ENCODE data around the gene DNMBP. TPM values are rescaled to one million over a fixed set of nuclear protein-coding genes. Genes with fewer than 3 reads are reported as not detected.
"Not testable (repeated sequence)": the region's sequence is repeated elsewhere in the genome, so short reads cannot be mapped to it uniquely, and the experiment has no call there.

DNMBP gene
- total RNA-seq, 2 experiments from 2014 or later: 4.1 to 4.4 TPM

DNA sequence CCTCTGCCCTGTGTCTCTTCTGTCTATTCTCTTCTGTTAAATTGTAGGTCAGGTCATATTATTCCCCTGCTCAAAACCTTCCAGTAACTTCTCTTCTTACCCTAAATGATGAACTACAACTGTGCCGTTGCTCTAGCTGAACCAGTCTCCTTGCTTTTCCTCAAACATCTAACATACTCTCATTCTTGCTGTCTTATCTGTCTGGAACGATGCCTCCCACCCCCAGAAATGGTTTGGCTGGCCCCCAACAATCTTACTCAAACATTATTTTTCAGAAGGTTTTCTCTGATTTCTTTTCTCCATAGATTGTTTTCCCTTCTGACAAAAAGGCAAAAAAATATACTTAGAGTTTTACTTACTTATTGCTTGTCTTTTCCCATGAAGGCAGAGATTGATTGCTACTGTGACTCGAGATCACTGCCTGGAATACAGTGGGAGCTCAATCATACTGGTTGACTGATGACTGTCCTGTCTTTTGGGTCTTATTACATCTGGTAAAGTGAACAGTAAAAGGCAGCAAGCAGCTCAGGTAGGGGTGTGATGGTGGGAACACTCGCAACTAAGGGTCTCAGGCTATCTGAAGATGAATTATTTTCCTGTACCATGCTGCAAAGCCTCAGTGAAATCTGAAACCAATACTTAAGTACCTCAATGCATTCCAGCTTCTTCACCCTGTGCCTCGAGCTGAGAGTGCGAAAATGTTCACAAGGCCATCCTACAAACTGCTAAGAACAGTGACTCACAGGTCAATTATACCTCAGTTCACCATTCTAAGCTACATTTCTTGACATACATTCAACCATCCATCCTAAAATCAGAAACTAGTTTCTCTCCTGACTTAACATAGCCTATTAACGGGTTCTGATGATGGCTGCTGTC lies 67.6 kb downstream of the DNMBP start:
- no peaks in the 10 kb centered on the region for H3K9me3 Mint-ChIP-seq (ENCODE audit: insufficient read depth)
- CTCF ChIA-PET: no interaction called here
- no peak for DNase-seq
- H3K4me1 Mint-ChIP-seq (ENCODE audit: low read depth): peaks cover 4% of the 10 kb centered on the region
- H3K27ac Mint-ChIP-seq: no peak overlapping the region
- H3K4me3 Mint-ChIP-seq: no peak overlapping the region
- no peaks in the 10 kb centered on the region for H3K36me3 Mint-ChIP-seq (ENCODE audit: low read depth)
- H3K27me3 Mint-ChIP-seq (ENCODE audit: low read depth): no peaks in the 10 kb centered on the region
- no peak for ATAC-seq
- POLR2A ChIA-PET: no interaction called here

DNA sequence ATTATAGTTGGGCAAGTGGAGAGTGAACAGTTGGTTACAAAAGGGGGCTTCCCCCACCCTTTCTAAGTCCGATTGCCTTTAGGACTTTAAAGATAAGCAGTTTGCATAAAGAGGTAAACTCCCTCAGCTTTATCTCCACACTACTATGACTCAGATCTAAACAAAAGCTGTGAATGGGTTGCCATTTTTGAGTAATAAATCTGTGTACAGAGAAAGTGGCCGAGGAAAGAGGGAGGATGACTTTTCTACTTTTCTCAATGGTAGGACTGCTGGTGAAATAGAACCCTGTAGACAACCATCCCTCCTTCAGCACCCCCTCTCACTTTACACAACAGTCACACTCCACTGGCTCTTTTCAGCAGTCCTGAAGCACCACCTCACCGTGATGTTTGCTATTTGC lies 71.2 kb downstream of the DNMBP start:
- CTCF ChIA-PET: interaction anchor here (1.1 kb wide), 1 partner anchor 107 kb away, joined by 3 read pairs; no protein-coding TSS in a partner anchor
- no peak for ATAC-seq

DNA sequence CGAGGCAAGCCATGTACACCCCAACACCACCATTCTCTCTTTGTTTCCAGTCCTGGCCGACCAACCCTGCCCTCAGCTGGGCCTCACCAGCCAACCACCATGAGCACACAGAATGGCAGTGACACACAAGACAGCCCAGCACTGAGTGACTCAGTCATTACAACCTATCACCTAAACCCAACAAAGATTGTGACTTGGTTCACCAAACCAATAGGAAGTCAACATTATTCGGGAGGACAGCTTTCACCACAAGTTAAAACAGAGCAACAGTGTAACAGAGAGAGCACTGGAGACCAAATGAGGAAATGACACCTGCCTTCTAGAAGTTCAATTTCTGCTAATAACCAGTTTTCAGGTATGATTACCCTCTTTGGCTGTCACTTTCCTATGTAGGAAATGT lies 72.1 kb downstream of the DNMBP start:
- Mint-ChIP-seq H3K4me1 (ENCODE audit: low read depth) (peaks cover 4% of the 10 kb centered on the region), H3K4me3 (no peak overlapping the region), H3K27me3 (ENCODE audit: low read depth) (no peaks in the 10 kb centered on the region), H3K9me3 (ENCODE audit: insufficient read depth) (no peaks in the 10 kb centered on the region), H3K27ac (no peak overlapping the region), H3K36me3 (ENCODE audit: low read depth) (no peaks in the 10 kb centered on the region)
- ATAC-seq (no peak), DNase-seq (no peak)
- ChIA-PET CTCF (interaction anchor here (1.1 kb wide), 1 partner anchor 108 kb away, joined by 3 read pairs; no protein-coding TSS in a partner anchor), POLR2A (no interaction called here)

More for the DNA sequence above, 71.2 kb downstream of the DNMBP start:
- Mint-ChIP-seq H3K4me1 (ENCODE audit: low read depth) (peaks cover 4% of the 10 kb centered on the region), H3K27me3 (ENCODE audit: low read depth) (no peaks in the 10 kb centered on the region), H3K9me3 (ENCODE audit: insufficient read depth) (no peaks in the 10 kb centered on the region), H3K27ac (no peak overlapping the region), H3K4me3 (no peak overlapping the region), H3K36me3 (ENCODE audit: low read depth) (no peaks in the 10 kb centered on the region)
- POLR2A ChIA-PET: no interaction called here
- no peak for DNase-seq

DNA sequence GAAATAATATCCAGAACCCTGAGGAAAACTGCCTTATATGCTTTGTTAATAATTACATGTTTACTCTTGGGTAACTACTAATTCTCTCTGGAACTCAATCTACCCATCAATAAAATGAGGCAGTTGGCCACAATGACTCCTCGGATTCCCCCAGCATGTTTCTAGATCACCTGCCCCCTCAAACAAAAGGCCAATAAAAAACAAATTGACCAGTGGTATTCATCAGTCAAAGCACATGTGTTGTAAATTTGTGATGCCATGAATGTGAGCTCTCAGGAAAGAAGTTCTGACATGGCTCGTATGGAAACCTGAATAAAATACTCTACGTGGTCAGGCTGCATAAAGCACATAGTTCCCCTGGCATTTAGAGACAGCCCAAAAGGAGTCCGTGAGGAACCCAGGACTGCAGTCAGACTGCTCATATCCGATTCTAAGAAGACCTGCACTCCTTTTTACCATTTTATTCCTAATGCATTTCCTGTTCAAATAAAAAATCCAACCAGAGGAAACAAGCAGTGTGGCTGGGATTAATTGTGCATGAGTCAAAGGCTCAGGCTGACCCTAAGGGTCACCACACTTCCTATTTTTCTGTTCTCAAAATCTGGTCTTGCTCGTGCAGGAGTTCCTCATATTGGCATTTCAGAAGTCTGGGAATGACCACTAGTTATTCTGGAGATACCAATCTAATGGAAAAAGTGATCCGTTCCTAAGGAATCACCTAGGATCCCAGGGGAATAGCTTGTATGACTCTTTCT lies 77.4 kb downstream of the DNMBP start:
- ATAC-seq; H3K4me1 Mint-ChIP-seq (ENCODE audit: low read depth); H3K9me3 Mint-ChIP-seq (ENCODE audit: insufficient read depth); H3K27ac Mint-ChIP-seq; H3K27me3 Mint-ChIP-seq (ENCODE audit: low read depth); H3K36me3 Mint-ChIP-seq (ENCODE audit: low read depth); POLR2A ChIA-PET; H3K4me3 Mint-ChIP-seq; DNase-seq: not testable (repeated sequence)
- CTCF ChIA-PET: interaction anchor here (1.0 kb wide), 1 partner anchor 113 kb away, joined by 3 read pairs; no protein-coding TSS in a partner anchor

DNA sequence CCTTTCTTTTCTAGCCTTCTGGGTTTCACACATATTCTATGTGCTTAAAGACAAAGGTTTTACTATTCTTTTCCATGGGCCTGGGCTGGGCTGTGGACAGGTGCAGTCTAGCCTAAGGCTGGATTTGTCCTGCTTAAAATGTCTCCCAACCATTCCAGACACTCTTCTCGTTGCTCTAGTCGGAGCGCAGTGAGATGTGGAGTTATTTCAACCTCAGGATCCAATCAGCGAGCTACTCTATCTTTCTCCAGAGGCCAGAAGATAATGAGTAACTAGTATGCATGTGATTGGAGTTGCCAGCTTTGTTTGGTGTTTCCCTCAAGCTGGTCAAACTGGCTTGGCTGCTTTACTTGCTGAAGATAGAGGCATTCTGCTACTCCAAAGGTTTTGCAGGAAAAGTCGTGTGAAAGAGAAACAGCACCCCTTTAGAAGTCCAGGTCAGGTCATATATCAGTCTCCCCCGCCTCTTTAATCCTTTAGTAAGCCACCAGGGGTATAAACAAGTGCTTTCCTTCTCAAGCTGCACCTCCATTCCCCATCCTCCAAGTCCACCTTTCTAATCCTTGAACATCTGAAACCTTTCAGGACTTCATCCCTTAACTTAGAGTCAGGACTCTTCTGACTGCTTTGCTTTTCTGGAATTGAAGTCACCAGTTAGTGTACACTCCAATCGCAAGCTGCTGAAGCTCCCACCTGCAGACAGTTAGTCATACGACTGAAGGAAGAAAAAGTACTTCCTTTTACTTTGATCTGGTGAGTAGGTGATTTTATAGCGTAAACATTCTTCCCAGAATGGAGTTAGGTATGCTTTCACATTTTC lies 78.8 kb downstream of the DNMBP start:
- ATAC-seq: no peak
- no peaks in the 10 kb centered on the region for H3K27me3 Mint-ChIP-seq (ENCODE audit: low read depth)
- no peaks in the 10 kb centered on the region for H3K9me3 Mint-ChIP-seq (ENCODE audit: insufficient read depth)
- peaks cover 9% of the 10 kb centered on the region for H3K4me1 Mint-ChIP-seq (ENCODE audit: low read depth)
- no peak overlapping the region for H3K4me3 Mint-ChIP-seq
- ChIA-PET POLR2A (no interaction called here), CTCF (no interaction called here)
- no peak overlapping the region for H3K27ac Mint-ChIP-seq
- H3K36me3 Mint-ChIP-seq (ENCODE audit: low read depth): no peaks in the 10 kb centered on the region
- no peak for DNase-seq

DNA sequence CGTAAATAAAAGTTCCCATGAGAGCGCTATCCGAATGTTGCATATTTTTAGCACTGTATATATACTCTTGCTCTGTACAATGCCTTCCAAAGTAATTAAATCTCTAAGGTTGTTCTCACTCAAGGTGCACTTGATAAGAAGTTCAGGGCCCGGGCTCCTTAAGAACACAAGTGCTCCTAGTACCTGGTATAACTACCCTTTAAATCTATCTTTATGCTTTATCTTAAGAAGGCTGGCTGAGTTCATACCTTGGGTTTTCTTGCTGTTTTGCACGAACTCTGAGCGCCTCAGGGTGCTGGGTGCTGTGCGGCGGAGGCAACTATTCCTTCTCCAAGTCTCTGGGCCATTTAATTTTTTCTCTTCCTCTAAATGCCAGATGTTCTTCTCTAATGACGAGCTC lies 80.4 kb downstream of the DNMBP start:
- no peak for ATAC-seq
- Mint-ChIP-seq H3K4me1 (ENCODE audit: low read depth) (peaks cover 9% of the 10 kb centered on the region), H3K4me3 (no peak overlapping the region), H3K36me3 (ENCODE audit: low read depth) (no peaks in the 10 kb centered on the region), H3K27ac (no peak overlapping the region), H3K9me3 (ENCODE audit: insufficient read depth) (no peaks in the 10 kb centered on the region), H3K27me3 (ENCODE audit: low read depth) (no peaks in the 10 kb centered on the region)
- POLR2A ChIA-PET: no interaction called here
- DNase-seq: no peak
- CTCF ChIA-PET: no interaction called here

DNA sequence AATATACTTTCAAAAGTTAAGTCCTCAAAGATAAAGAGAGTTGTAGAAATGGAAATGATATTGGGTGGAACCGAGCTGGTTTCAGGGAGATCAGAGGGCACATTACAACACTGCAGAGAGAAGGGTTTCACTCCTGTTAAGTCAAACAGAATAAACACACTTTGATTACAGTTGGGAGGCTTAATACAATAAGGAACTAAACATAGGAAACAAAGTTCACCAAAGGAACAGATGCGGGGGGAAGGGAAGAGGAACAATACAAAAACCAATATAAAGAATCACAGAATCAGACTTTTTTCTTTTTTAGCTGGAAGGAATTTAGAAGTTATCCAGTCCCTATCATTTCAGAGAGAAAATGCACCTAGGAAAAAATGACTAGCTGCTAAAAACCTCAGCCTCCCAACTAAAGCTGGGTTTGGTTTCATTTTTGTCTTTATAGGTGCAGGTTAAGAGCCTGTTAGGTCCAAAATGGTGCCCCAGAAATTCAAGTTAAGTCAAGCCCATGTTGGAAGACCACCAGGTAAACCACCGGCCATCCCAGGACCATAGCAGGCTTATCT lies 81.9 kb downstream of the DNMBP start:
- Mint-ChIP-seq H3K27ac (no peak overlapping the region), H3K9me3 (ENCODE audit: insufficient read depth) (no peaks in the 10 kb centered on the region), H3K4me1 (ENCODE audit: low read depth) (peaks cover 9% of the 10 kb centered on the region), H3K36me3 (ENCODE audit: low read depth) (no peaks in the 10 kb centered on the region), H3K4me3 (no peak overlapping the region), H3K27me3 (ENCODE audit: low read depth) (no peaks in the 10 kb centered on the region)
- CTCF ChIA-PET: interaction anchor here (1.2 to 1.4 kb wide), 2 partner anchors 49 to 82 kb away, joined by 3 to 8 read pairs; no protein-coding TSS in a partner anchor
- POLR2A ChIA-PET: no interaction called here
- DNase-seq: no peak
- ATAC-seq: no peak

DNA sequence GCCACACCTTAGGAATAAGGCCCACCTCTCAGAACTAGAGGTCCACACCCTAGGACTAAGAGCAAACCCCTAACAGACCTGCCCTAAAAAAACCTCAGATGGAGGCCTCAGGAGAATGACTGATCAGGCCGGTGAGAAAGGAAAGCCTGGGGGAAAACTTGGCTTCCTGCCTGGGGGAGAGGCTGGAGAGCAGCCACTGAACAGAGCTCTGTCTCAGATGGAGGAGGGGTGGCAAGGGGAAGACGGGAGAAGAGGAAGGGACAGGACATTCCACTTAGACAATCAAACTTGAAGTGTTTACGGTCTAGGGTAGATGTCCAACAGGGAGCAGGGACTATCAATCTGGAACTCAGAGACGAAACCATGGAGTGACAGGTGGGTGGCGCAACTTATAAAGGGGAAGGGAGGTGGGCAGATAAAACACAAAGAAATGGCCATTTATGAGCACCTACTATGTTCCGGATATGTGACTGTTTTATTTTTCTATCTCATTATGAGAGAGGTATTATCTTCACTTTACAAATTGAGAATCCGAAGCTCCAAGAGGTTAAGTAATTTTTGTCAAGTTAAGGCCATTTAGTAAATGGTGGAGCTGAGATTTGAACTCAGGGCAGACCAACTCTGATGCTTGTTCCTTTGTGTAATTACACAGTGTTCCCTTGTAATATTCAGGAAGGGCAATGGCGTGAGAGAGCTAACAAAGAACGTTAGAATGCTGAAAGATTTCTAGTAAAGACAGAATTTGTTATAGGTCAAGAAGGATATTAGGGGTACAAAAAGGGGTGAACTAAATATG lies 82.6 kb downstream of the DNMBP start:
- no peaks in the 10 kb centered on the region for H3K9me3 Mint-ChIP-seq (ENCODE audit: insufficient read depth)
- H3K4me3 Mint-ChIP-seq: no peak overlapping the region
- H3K27ac Mint-ChIP-seq: no peak overlapping the region
- ChIA-PET CTCF (interaction anchor here (1.2 to 1.4 kb wide), 2 partner anchors 49 to 81 kb away, joined by 3 to 8 read pairs; no protein-coding TSS in a partner anchor), POLR2A (no interaction called here)
- DNase-seq (no peak), ATAC-seq (no peak)
- no peaks in the 10 kb centered on the region for H3K36me3 Mint-ChIP-seq (ENCODE audit: low read depth)
- peaks cover 10% of the 10 kb centered on the region for H3K4me1 Mint-ChIP-seq (ENCODE audit: low read depth)
- H3K27me3 Mint-ChIP-seq (ENCODE audit: low read depth): no peaks in the 10 kb centered on the region

DNA sequence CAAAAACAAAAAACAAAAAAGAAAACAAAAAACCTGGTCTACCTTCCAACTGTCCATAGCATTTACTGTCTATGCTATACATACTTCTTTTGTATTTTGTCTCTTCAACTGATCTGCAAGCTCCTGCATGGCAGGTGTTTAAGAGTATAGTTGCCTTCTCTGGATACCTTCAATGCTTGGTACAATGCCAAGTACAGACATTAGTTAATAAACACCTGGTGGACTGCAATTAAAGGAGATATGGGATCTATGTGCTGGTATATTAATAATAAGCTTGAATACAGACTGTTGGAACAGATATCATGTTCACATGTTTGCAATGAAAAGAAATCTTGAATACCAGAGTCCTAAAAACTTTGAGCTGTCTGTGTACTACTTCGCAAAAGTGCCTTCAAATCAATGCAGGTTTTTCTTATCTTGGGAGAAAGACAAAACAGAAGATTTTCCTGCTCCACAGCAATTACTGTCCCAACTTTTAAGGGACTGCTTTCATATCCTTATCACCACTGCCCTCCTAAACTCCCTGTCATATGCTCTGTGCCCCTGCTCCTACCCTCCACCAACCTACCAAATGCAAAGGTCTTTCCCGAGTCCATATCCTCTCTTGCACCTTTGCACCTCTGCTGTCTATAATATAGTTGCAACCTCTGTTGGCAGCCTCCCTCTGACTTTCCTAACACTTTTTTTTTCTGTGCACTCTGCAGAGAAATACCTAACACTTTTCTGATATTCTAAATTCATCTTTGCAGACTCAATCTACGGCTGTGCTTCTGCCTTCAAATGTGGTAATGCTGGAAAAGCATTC lies 85.1 kb downstream of the DNMBP start:
- ChIA-PET POLR2A (no interaction called here), CTCF (no interaction called here)
- ATAC-seq (no peak), DNase-seq (no peak)
- Mint-ChIP-seq H3K4me3 (no peak overlapping the region), H3K36me3 (ENCODE audit: low read depth) (no peaks in the 10 kb centered on the region), H3K27me3 (ENCODE audit: low read depth) (no peaks in the 10 kb centered on the region), H3K4me1 (ENCODE audit: low read depth) (peaks cover 7% of the 10 kb centered on the region), H3K27ac (no peak overlapping the region), H3K9me3 (ENCODE audit: insufficient read depth) (no peaks in the 10 kb centered on the region)

DNA sequence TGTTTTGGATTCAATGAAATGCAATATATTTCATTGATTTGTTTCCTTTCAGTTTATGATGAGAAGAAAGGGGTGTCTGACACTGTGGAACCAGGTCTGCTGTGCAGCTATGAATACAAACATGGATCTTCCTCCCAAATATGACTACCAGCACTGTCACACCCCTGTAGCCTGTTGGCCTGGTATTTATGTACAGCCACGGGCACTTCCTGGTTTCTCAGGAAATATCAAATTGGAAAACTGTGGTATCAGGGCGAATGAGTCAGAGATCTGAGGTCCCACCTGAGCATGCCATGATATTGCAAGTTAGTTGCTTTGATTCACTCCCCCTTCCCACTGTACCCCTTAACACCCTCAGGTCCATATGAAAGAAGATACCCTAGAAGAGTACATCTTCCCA lies 87.8 kb downstream of the DNMBP start:
- CTCF ChIA-PET: no interaction called here
- POLR2A ChIA-PET: no interaction called here
- Mint-ChIP-seq H3K36me3 (ENCODE audit: low read depth) (no peaks in the 10 kb centered on the region), H3K4me1 (ENCODE audit: low read depth) (peaks cover 4% of the 10 kb centered on the region), H3K27ac (no peak overlapping the region), H3K27me3 (ENCODE audit: low read depth) (no peaks in the 10 kb centered on the region), H3K4me3 (no peak overlapping the region), H3K9me3 (ENCODE audit: insufficient read depth) (no peaks in the 10 kb centered on the region)
- no peak for ATAC-seq
- no peak for DNase-seq

Measured in activated CD8-positive, alpha-beta T cell treated with anti-CD3 and anti-CD28 coated beads, Interleukin-2, amount 10 ng/mL, durations not matched to agents 7 days and 5 days (primary cell).